Measurements from ENCODE around the gene AP1S2.
"Not testable (repeated sequence)": the region's sequence is repeated elsewhere in the genome, so short reads cannot be mapped to it uniquely, and the experiment has no call there.

The AP1S2 gene

DNA sequence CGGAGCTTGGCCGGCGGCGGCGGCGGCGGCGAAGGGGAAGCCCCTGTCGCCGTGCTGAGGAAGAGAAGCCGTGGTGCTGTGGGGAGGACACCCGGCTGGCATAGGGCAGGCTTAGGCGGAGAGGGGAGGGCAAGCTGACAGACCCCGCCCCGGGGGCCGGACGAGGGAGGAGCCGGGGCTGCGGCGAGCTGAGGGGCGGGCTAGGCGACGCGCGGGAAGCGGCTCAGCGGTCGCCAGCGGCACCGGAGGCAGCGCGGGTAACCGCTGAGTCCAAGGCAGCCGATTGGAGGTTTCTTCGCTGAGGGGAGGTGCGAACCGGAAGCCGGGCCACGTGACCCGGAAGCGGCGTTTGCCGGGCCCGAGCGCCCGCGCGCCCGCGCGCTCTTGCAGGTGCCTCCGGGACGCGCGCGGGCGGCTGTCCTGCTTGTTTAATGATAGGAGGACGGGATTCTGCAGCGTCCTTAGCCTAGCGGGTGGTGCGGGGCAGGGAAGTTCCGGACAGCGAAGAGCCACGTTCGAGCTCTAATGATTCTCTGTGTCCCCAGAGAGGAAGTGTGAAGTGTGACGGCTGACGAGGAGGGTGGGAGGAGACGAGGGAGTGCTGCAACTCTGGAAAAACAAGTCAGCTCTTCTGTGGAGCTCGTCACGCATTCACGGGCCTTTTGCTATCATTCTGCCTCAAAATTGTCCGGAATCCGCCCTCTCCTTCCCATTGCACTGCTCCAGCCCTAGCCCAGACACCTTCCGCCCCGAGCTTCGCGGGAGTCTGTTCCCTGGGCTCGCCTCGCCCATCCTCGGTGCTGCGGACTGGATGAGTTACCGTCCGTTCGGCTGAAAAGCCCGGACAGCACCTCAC, at the start of gene AP1S2:
Gene AP1S2, minus strand, starts transcription at position 102 of the 856 bp plus-strand sequence. CDS start 2,289 bp downstream, outside the sequence.
- peak; percentile 95 for DNase-seq

GRCh38 chrX:15903186-15903681, 48.6 kb upstream of the AP1S2 start:
- no peak for DNase-seq

- no peak for DNase-seq
Measured at GRCh38 chrX:15895334-15895733, 40.7 kb upstream of the AP1S2 start.

DNA sequence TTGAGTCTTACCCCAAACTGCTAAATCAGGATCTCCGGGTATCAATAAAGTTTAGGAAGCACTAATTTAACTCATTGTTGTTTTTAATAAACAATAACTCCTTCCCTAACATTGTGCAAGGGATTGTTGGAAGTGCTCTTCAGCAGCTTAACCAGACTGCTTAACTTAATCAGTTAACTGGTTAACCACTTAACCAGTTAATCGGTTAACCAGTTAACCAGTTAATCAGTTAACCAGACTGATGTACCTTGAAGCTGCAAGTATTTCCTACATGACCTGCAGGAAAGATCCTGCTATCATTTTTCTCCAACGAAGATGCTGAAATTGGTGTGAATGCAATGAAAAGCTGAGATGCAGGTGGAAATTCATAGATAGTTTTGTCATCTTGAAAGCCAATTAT, 40.1 kb upstream of the AP1S2 start:
- no peak for DNase-seq

DNA sequence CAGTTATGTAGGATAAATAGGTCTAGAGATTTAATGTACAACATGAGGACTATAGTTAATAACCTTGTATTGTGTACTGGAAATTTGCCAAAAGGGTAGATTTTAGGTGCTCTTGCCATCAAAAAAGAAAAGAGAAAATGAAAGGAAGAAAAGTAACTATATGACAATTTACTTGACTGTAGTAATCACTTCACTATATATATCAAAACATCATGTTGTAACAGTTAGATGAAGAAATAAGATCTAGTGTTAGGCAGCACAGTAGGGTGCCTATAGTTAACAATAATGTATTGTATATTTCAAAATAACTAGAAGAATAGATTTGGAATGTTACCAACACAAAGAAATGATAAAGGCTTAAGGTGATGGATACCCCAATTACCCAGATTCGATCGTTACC, 35.9 kb upstream of the AP1S2 start:
- DNase-seq = no peak

DNA sequence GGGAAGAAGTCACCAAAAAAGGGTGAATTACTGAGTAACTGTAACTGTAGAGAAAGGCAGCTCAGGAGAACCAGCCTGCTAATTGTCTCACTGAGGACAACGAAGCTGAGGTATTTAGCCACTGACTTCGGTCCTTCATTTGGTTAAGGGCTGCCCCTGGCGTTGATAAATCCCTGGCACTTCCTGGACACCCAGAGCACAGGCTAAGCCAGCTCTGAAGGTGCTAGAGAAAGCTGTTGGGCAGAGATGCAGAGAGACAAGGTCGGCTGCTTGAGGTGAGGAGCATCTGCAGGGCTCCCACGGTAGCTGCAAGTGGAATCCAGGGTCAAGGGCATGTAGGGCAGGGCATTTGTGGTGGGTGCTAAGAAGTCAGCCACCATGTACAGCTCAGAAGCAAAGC, 33.4 kb upstream of the AP1S2 start:
- DNase-seq = no peak

DNA sequence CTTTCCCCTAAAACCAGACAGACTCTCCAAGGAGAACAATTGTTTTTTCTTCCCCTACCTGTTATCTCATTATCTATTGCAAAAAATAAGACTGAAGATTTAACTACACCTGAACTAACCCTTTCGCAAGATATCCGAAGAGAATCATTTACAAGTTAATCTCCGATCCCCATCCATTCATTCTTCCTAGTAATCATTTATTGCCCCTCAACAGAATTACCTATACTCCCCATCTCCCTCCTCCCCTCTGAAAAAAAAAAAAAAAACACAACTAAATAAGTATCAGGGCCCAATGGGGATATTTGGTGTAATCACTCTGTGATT, 28.9 kb upstream of the AP1S2 start:
- DNase-seq = no peak

GRCh38 chrX:15882704-15883539, 28.3 kb upstream of the AP1S2 start:
- no peak for DNase-seq

GRCh38 chrX:15881381-15881897, 26.8 kb upstream of the AP1S2 start:
- no peak for DNase-seq

GRCh38 chrX:15877914-15878313, 23.3 kb upstream of the AP1S2 start:
- DNase-seq = not testable (repeated sequence)

GRCh38 chrX:15877380-15877779, 22.8 kb upstream of the AP1S2 start:
- no peak for DNase-seq

DNA sequence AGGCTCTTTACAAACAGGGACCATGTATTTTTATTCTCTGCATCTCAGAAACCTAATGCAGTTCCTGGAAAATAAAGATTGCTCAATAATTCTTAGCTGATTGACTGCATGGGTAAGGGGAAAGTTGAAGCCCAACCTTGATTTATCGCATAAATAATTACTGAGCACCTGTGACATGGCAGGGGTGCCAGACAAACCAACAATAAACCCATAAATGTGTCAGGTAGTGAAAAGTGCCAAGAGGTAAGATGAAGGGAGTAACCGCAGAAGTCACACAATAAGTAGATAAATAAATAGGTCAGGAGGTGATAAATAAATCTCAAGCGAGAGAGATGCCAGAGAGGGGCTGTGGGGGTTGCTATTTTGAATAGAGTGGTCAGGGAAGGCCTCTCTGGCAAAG, 20.1 kb upstream of the AP1S2 start:
- DNase-seq = no peak

DNA sequence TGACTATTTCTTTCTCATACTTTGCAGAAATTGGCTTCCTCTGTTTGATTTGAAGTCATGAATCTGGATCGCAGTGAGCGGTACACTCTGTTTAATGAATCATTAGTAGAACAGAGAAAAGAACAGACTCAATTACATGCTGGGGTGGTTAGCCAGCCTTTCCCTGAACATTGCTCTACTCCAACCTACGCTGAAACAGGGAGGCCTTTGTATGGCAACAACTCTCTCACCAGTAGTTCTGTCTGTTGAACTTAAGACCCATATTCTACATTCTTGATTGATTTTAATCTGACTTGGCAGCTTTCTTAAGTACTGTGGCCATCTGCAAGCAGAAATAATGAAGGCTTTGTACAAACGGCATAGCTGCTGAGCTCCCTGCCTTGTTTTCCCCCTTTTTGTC, 19.0 kb upstream of the AP1S2 start:
- no peak for DNase-seq

- no peak for DNase-seq
Measured at GRCh38 chrX:15870310-15870709, 15.7 kb upstream of the AP1S2 start.

DNA sequence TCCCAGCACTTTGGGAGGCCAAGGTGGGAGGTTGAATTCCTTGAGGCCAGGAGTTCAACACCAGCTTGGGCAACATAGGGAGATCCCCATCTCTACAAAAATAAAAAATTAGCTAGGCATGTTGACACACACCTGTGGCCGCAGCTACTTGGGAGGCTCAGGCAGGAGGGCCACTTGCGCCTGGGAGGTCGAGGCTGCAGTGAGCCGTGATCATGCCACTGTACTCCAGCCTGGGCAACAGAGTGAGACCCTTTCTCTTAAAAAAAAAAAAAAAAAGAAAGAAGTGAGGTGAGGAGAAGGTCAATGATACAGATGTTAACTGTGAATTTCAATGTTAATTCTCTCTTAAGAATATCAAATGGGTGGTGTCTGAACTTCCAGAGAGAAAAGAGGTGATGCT, 15.1 kb upstream of the AP1S2 start:
- DNase-seq = no peak

DNA sequence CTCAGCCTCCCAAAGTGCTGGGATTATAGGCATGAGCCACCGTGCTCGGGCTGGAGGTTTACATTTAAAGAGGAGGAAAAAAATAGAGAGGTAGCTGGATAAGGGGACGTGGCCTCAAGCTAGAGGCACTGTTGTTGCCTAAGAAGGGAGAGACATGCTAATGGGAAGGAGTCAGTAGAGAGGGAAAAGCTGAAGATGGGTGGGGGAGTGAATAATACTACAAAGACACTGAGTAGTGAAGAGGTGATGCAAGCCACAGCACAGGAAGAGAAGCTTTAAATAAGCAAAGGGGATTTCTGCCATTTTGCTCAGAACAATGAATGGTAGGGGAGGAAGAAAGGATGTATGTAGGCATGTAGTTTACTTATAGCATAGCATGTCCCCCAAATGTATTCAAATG, 11.5 kb upstream of the AP1S2 start:
- no peak for DNase-seq

GRCh38 chrX:15864629-15865028, 10.0 kb upstream of the AP1S2 start:
- DNase-seq = no peak

DNA sequence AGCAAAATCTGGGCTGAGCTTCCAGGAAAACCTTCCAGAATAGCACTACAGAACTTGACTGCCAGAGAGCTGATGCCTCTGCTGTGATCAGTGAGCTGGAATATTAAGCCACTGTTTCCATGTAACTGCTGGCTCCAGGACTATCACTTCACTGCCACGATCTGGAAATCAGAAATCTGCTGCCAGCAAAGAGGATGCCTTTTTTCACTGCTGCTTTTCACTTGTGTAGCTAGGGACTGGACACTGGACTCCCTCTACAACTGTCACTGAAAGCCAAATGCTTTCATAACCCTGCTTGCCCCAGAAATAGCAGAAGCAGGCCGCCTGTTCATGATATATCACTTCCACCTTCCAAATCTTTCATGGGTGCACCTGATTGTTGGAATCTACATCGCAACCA, 9.4 kb upstream of the AP1S2 start:
- no peak for DNase-seq

GRCh38 chrX:15860921-15861320, 6.3 kb upstream of the AP1S2 start:
- no peak for DNase-seq

GRCh38 chrX:15858051-15858450, 3.4 kb upstream of the AP1S2 start:
- DNase-seq = no peak

GRCh38 chrX:15856636-15857035, 2.0 kb upstream of the AP1S2 start:
- DNase-seq = no peak

GRCh38 chrX:15856222-15856587, 1.6 kb upstream of the AP1S2 start:
- no peak for DNase-seq

GRCh38 chrX:15855568-15856221, 1.1 kb upstream of the AP1S2 start:
- DNase-seq = no peak

All from CD4-positive, alpha-beta T cell treated with Interleukin-12 subunit alpha and Interleukin-12 subunit beta, for 1 hour (primary cell).